Upper lobe of left lung (tissue), 6 donors: Measurements from ENCODE around the gene THAP4. TPM values are rescaled to one million over a fixed set of nuclear protein-coding genes. Genes with fewer than 3 reads are reported as not detected.

ENCODE experiments used
- ATAC-seq, 2 donors: fragments of 200-7000 bp; cut with Tn5 transposase; one replicate each; pipeline ENCODE4 v1.9.1; 2022; ENCODE audit warnings: mild to moderate bottlenecking in 2 of 2, moderate library complexity in 2 of 2; ENCODE audit not compliant: low FRiP score in 2 of 2
- DNase-seq, 2 donors: peaks; one replicate each; pipeline ENCODE4 v3.0.0-alpha.2; 2019 to 2020
- H3K27ac ChIP-seq, 4 donors: fragments of 200-600 bp; sonication (generic); one replicate each; pipeline ENCODE4 v1.5.1; 2016 to 2019
- H3K27me3 ChIP-seq, 4 donors: fragments of 200-600 bp; sonication (generic); one replicate each; pipeline ENCODE4 v1.5.1; 2017 to 2019
- H3K36me3 ChIP-seq, 4 donors: fragments of 200-600 bp; sonication (generic); one replicate each; pipeline ENCODE4 v1.5.1; 2016 to 2019
- H3K4me1 ChIP-seq, 4 donors: fragments of 200-600 bp; sonication (generic); one replicate each; pipeline ENCODE4 v1.5.1; 2018 to 2019
- H3K4me3 ChIP-seq, 4 donors: fragments of 200-600 bp; sonication (generic); one replicate each; pipeline ENCODE4 v1.5.1; 2017 to 2019; ENCODE audit warnings: mild to moderate bottlenecking in 2 of 4, moderate library complexity in 1 of 4
- H3K9me3 ChIP-seq, 4 donors: fragments of 200-600 bp; sonication (generic); one replicate each; pipeline ENCODE4 v1.5.1; 2018 to 2019
- CTCF ChIP-seq, 6 experiments: fragments of 450-650 bp in 4 of 6; fragments of 200-600 bp in 2 of 6; sonication (generic) in 2 of 6; IDR thresholded peaks; one replicate each; pipeline ENCODE4 v1.5.1; 2016 to 2019; ENCODE audit warnings: antibody characterized with exemption in 6 of 6
- EP300 ChIP-seq, 4 donors: sonication (generic); formaldehyde crosslinking; IDR thresholded peaks; one replicate each; pipeline ENCODE4 v1.5.1; 2017; ENCODE audit warnings: antibody characterized with exemption in 4 of 4, control low read depth in 2 of 4
- POLR2A ChIP-seq, 4 donors: fragments of 450-650 bp; IDR thresholded peaks; one replicate each; pipeline ENCODE4 v1.5.1; 2016 to 2017; ENCODE audit warnings: antibody characterized with exemption in 4 of 4, mild to moderate bottlenecking in 2 of 4
- POLR2AphosphoS5 ChIP-seq, 2 donors: sonication (generic); formaldehyde crosslinking; IDR thresholded peaks; one replicate each; pipeline ENCODE4 v1.5.1; 2017; ENCODE audit warnings: antibody characterized with exemption in 2 of 2
- WGBS, 2 donors: methylation state at CpG; one replicate each; pipeline ENCODE4 v1.1.5; 2017 to 2018; 5-methylcytosine and 5-hydroxymethylcytosine counted together
- total RNA-seq, 6 donors: library from RNA; depleted of rRNA in 4 of 6; stranded (reverse); fragments of >200 nt in 4 of 6; gene quantifications; one replicate each; pipeline versions ENCODE4 v1.1.0 to v1.2.1, GENCODE V29; 2016 to 2021
- donor health status: DM: no; HTN: no; CAD: no; lungs with moderate emphysema.
- donor health status: DM: no; HTN: yes; CAD: no; lungs with severe emphysema.

Gene THAP4
- total RNA-seq, 6 donors from 2014 or later = 36.6 to 85.9 (median 48.1) TPM

GRCh38 chr2:241616168-241617125 lies 20.5 kb downstream of the THAP4 start:
- no peaks in the 10 kb centered on the region for H3K27me3 ChIP-seq
- H3K4me3 ChIP-seq = peak overlapping the region in 3 of 4 donors; percentile 32 to 50 (median 46)
- H3K36me3 ChIP-seq = peaks cover 0 to 2% (median 0%) of the 10 kb centered on the region in 4 donors
- TF ChIP-seq CTCF (IDR thresholded peaks at IDR 0.05) (no peak), POLR2AphosphoS5 (IDR thresholded peaks at IDR 0.05) (no peak)
- DNase-seq (peak in 1 of 2 donors; percentile 42), ATAC-seq (no peak)
- H3K27ac ChIP-seq = peak overlapping the region in 3 of 4 donors; percentile 17 to 84 (median 19)
- no peaks in the 10 kb centered on the region for H3K9me3 ChIP-seq
- peaks cover 8 to 36% (median 15%) of the 10 kb centered on the region in 4 donors for H3K4me1 ChIP-seq
- 82 to 84% methylated on average over 30 of the region's 30 CpGs for WGBS, 2 donors

- WGBS, 2 donors = 92 to 95% methylated on average over 14 to 16 of the region's 16 CpGs
- Histone ChIP-seq H3K36me3 (peaks cover 0 to 2% (median 0%) of the 10 kb centered on the region in 4 donors), H3K9me3 (no peaks in the 10 kb centered on the region), H3K27me3 (no peaks in the 10 kb centered on the region), H3K27ac (no peak overlapping the region), H3K4me3 (no peak overlapping the region), H3K4me1 (peaks cover 10 to 41% (median 18%) of the 10 kb centered on the region in 4 donors)
- DNase-seq = no peak
- TF ChIP-seq POLR2AphosphoS5 (IDR thresholded peaks at IDR 0.05) (no peak), POLR2A (IDR thresholded peaks at IDR 0.05) (no peak), CTCF (IDR thresholded peaks at IDR 0.05) (no peak), EP300 (IDR thresholded peaks at IDR 0.05) (no peak)
- ATAC-seq = no peak
These were observed 21.4 kb downstream of the THAP4 start for GRCh38 chr2:241615522-241616052.

GRCh38 chr2:241615041-241615440 lies 21.9 kb downstream of the THAP4 start:
- peaks cover 0 to 2% (median 0%) of the 10 kb centered on the region in 4 donors for H3K36me3 ChIP-seq
- no peak for ATAC-seq
- H3K9me3 ChIP-seq = no peaks in the 10 kb centered on the region
- H3K4me1 ChIP-seq = peaks cover 12 to 47% (median 22%) of the 10 kb centered on the region in 4 donors
- no peak overlapping the region for H3K27ac ChIP-seq
- no peak for DNase-seq
- WGBS, 2 donors = 79 to 84% methylated on average over 11 of the region's 11 CpGs
- TF ChIP-seq CTCF (IDR thresholded peaks at IDR 0.05) (no peak), EP300 (IDR thresholded peaks at IDR 0.05) (no peak), POLR2A (IDR thresholded peaks at IDR 0.05) (no peak), POLR2AphosphoS5 (IDR thresholded peaks at IDR 0.05) (no peak)
- no peaks in the 10 kb centered on the region for H3K27me3 ChIP-seq
- no peak overlapping the region for H3K4me3 ChIP-seq

- Histone ChIP-seq H3K27me3 (no peaks in the 10 kb centered on the region), H3K27ac (peak overlapping the region; percentile 28 to 62 (median 47)), H3K36me3 (peaks cover 0 to 2% (median 0%) of the 10 kb centered on the region in 4 donors), H3K9me3 (no peaks in the 10 kb centered on the region), H3K4me1 (peaks cover 21 to 54% (median 33%) of the 10 kb centered on the region in 4 donors), H3K4me3 (no peak overlapping the region)
- no peak for TF ChIP-seq CTCF (IDR thresholded peaks at IDR 0.05)
- no peak for TF ChIP-seq POLR2A (IDR thresholded peaks at IDR 0.05)
- no peak for TF ChIP-seq EP300 (IDR thresholded peaks at IDR 0.05)
- no peak for TF ChIP-seq POLR2AphosphoS5 (IDR thresholded peaks at IDR 0.05)
- ATAC-seq (no peak), DNase-seq (no peak)
- WGBS, 2 donors = 66 to 70% methylated on average over 15 of the region's 15 CpGs
These were observed 23.8 kb downstream of the THAP4 start for GRCh38 chr2:241613017-241613780.
